Endothelial cell of umbilical vein (primary cell): Measurements from ENCODE around the gene ANKDD1B. TPM values are rescaled to one million over a fixed set of nuclear protein-coding genes. Genes with fewer than 3 reads are reported as not detected.

ENCODE experiments used
- BruUV-seq: library from RNA; stranded (reverse); fragments of 400-500 nt; replicated peaks from 2 replicates; lab custom pipeline; 2021; lab: Mats Ljungman, UMichigan
- CTCF ChIA-PET: fragments of 300-600, 350-600 bp; sonication (Branson Sonifier 250); formaldehyde crosslinking; loops from one replicate; lab custom pipeline; 2021; ENCODE audit warnings: antibody characterized with exemption, inconsistent platforms; lab: Charles Lee
- POLR2A ChIA-PET: fragments of 300-600, 350-600 bp; sonication (Branson Sonifier 250); formaldehyde crosslinking; loops from one replicate; lab custom pipeline; 2021; ENCODE audit warnings: antibody characterized with exemption, inconsistent platforms; lab: Charles Lee
- DNase-seq: peaks from one replicate; pipeline ENCODE4 v3.0.0-alpha.2; 2011; ENCODE audit warnings: low read depth, low spot score
- FAIRE-seq: peaks from 2 replicates; lab custom pipeline; 2011; peaks lifted over from hg19 to GRCh38; lab: Jason Lieb, UNC
- H2AFZ ChIP-seq: 2 replicates; pipeline ENCODE4 v1.6.0; 2012; ENCODE audit warnings: low read depth, low read length, control low read depth, inconsistent platforms
- H3K27ac ChIP-seq: 2 replicates; pipeline ENCODE4 v1.5.1; 2011; ENCODE audit warnings: low read depth, mild to moderate bottlenecking, control low read depth, low read length, moderate library complexity; ENCODE audit not compliant: insufficient read depth
- H3K27me3 ChIP-seq, 2 experiments: 2 replicates each; pipeline versions ENCODE4 v1.6.0 to v1.6.1; 2011; ENCODE audit warnings: low read length in 2 of 2, mixed read lengths in 1 of 2; ENCODE audit not compliant: control insufficient read depth in 2 of 2, insufficient read depth in 2 of 2
- H3K36me3 ChIP-seq, 2 experiments: 2 replicates in 1 of 2; 3 replicates in 1 of 2; pipeline ENCODE4 v1.5.1; 2011; ENCODE audit warnings: low read length in 2 of 2, mild to moderate bottlenecking in 1 of 2, moderate library complexity in 1 of 2; ENCODE audit not compliant: control insufficient read depth in 2 of 2, insufficient read depth in 2 of 2; ENCODE audit errors: extremely low read depth in 1 of 2
- H3K4me1 ChIP-seq: 3 replicates; pipeline ENCODE4 v1.5.1; 2011; ENCODE audit warnings: mild to moderate bottlenecking, low read length; ENCODE audit not compliant: control insufficient read depth, insufficient read depth; ENCODE audit errors: extremely low read depth
- H3K4me2 ChIP-seq: 2 replicates; pipeline ENCODE4 v1.6.1; 2011; ENCODE audit warnings: low read length, control low read depth, mixed read lengths; ENCODE audit not compliant: insufficient read depth
- H3K4me3 ChIP-seq, 3 experiments: fragments of 200-600 bp in 1 of 3; sonication (generic), shearing (Covaris generic) in 1 of 3; replicated peaks in 1 of 3; 2 replicates each; pipeline ENCODE4 v1.5.1; 2011 to 2016; ENCODE audit warnings: control low read depth in 3 of 3, low read length in 3 of 3, mild to moderate bottlenecking in 2 of 3, inconsistent platforms in 1 of 3, low read depth in 1 of 3, moderate library complexity in 1 of 3; ENCODE audit not compliant: insufficient read depth in 1 of 3
- H3K79me2 ChIP-seq: 2 replicates; pipeline ENCODE4 v1.6.0; 2012; ENCODE audit warnings: low read length, inconsistent platforms; ENCODE audit not compliant: control insufficient read depth, insufficient read depth
- H3K9ac ChIP-seq: replicated peaks from 2 replicates; pipeline ENCODE3; 2011; ENCODE audit warnings: low read length, control low read depth; ENCODE audit not compliant: insufficient read depth; ENCODE audit errors: extremely low read depth
- H3K9me1 ChIP-seq: replicated peaks from 3 replicates; pipeline ENCODE4 v1.6.0; 2011; ENCODE audit warnings: mild to moderate bottlenecking, low read length; ENCODE audit not compliant: control insufficient read depth, insufficient read depth; ENCODE audit errors: extremely low read depth
- H3K9me3 ChIP-seq: replicated peaks from 2 replicates; pipeline ENCODE4 v1.5.1; 2012; ENCODE audit warnings: low read length, inconsistent platforms; ENCODE audit not compliant: control insufficient read depth, insufficient read depth
- H4K20me1 ChIP-seq: replicated peaks from 2 replicates; pipeline ENCODE3; 2011; ENCODE audit warnings: mild to moderate bottlenecking, low read length; ENCODE audit not compliant: control insufficient read depth, insufficient read depth; ENCODE audit errors: extremely low read depth
- EZH2 ChIP-seq: IDR thresholded peaks from 2 replicates; pipeline ENCODE4 v1.6.1; 2012; ENCODE audit warnings: borderline replicate concordance, low read depth, mild to moderate bottlenecking, moderate library complexity, low read length, inconsistent platforms; ENCODE audit not compliant: severe bottlenecking
- GATA2 ChIP-seq: IDR thresholded peaks from 2 replicates; pipeline ENCODE4 v1.7.0; 2011; ENCODE audit warnings: low read depth, mild to moderate bottlenecking, moderate library complexity, mixed read lengths, low read length; ENCODE audit not compliant: insufficient read length, insufficient read depth
- JUN ChIP-seq: IDR thresholded peaks from 2 replicates; pipeline ENCODE4 v1.6.1; 2011; ENCODE audit warnings: borderline replicate concordance, low read depth; ENCODE audit not compliant: insufficient read length, insufficient read depth
- POLR2A ChIP-seq: IDR thresholded peaks from 2 replicates; pipeline ENCODE4 v1.6.1; 2012; ENCODE audit warnings: low read depth, mild to moderate bottlenecking, control low read depth, low read length
- POLR2AphosphoS5 ChIP-seq: IDR thresholded peaks from 2 replicates; pipeline ENCODE4 v1.6.1; 2012; ENCODE audit warnings: low read depth, mild to moderate bottlenecking, control low read depth, low read length, moderate library complexity; ENCODE audit not compliant: insufficient read depth
- dilution Hi-C: fragments of 300-500 bp; cut with MboI; formaldehyde crosslinking; loops from one replicate; pipeline ENCODE4 v1.15.0; 2019; ENCODE audit warnings: low sequenced_read_pairs; ENCODE audit not compliant: extremely low pct_ligation_motif_present
- intact Hi-C: fragments of 100-400 bp; cut with micrococcal nuclease; formaldehyde crosslinking; loops from one replicate; pipeline ENCODE4 v1.10.0; 2022
- polyA plus RNA-seq, 4 experiments: library from polyadenylated mRNA; depleted of rRNA in 3 of 4; stranded (reverse) in 3 of 4; unstranded in 1 of 4; fragments of >200 nt; gene quantifications; 2 replicates each; pipeline versions ENCODE4 v1.2.1 to v1.2.3, GENCODE V29; 2011 to 2012; ENCODE audit warnings: missing spikeins in 1 of 4
- total RNA-seq: library from RNA; stranded (reverse); gene quantifications from 2 replicates; pipeline ENCODE4 v1.2.3, GENCODE V29; 2021
- TF ChIP-seq, protein P1 (sequence below), 2 donors: IDR thresholded peaks; 1 replicate in 1 of 2; 2 replicates in 1 of 2; pipeline ENCODE4 v1.5.1; 2011; ENCODE audit warnings: low read length in 2 of 2, mild to moderate bottlenecking in 2 of 2, moderate library complexity in 2 of 2, control low read depth in 1 of 2, inconsistent platforms in 1 of 2, low read depth in 1 of 2; ENCODE audit not compliant: insufficient read depth in 1 of 2; ENCODE audit errors: extremely low read depth in 1 of 2
- TF ChIP-seq, protein P2 (sequence below): IDR thresholded peaks from 2 replicates; pipeline ENCODE4 v1.6.1; 2011; ENCODE audit not compliant: insufficient read depth, insufficient read length

The ANKDD1B gene
- total and polyA plus RNA-seq, 2 donors (not counting 3 experiments of a cell fraction or from before 2014, with no cell fraction given) = 0.15 to 0.71 TPM

DNA sequence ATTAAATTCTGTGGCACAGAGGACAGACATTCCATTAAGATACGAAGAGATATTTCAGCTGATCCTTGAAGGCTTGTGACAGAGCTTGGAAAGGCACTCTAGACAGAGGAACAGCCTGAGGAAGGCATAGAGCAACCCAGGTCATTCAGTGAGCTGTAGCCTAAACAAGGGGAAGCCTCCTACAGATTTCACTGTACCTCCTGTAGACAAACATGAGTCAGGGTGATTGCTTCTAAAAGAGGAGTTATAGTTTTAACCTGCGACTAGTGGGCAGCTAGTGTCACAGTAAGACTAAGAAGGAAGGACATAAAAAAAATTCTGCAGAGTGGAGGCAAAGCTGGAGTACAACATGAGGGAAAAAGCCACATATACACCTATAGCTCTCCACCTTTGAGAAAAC, 43.5 kb upstream of the ANKDD1B start:
- Histone ChIP-seq H3K4me2 (peak overlapping the region; percentile 86), H4K20me1 (no peaks in the 10 kb centered on the region), H3K9ac (peak overlapping the region; percentile 56), H3K36me3 (no peaks in the 10 kb centered on the region), H3K4me3 (peak overlapping the region in 1 of 3 experiments; percentile 35), H3K27me3 (no peaks in the 10 kb centered on the region), H3K4me1 (peaks cover 32% of the 10 kb centered on the region), H3K9me3 (no peaks in the 10 kb centered on the region), H3K27ac (peak overlapping the region; percentile 90), H3K9me1 (no peaks in the 10 kb centered on the region), H3K79me2 (peaks cover 37% of the 10 kb centered on the region), H2AFZ (peak overlapping the region; percentile 23)
- POLR2A ChIA-PET = interaction anchor here (0.8 to 1.0 kb wide), 2 partner anchors 9 to 56 kb away, joined by 3 read pairs; partner anchors contain the start of genes CERT1 and POLK
- BruUV-seq = no TSS peak
- TF ChIP-seq EZH2 (no peak), JUN (no peak), GATA2 (no peak), POLR2A (no peak), POLR2AphosphoS5 (no peak)
- TF ChIP-seq, protein P1, sequence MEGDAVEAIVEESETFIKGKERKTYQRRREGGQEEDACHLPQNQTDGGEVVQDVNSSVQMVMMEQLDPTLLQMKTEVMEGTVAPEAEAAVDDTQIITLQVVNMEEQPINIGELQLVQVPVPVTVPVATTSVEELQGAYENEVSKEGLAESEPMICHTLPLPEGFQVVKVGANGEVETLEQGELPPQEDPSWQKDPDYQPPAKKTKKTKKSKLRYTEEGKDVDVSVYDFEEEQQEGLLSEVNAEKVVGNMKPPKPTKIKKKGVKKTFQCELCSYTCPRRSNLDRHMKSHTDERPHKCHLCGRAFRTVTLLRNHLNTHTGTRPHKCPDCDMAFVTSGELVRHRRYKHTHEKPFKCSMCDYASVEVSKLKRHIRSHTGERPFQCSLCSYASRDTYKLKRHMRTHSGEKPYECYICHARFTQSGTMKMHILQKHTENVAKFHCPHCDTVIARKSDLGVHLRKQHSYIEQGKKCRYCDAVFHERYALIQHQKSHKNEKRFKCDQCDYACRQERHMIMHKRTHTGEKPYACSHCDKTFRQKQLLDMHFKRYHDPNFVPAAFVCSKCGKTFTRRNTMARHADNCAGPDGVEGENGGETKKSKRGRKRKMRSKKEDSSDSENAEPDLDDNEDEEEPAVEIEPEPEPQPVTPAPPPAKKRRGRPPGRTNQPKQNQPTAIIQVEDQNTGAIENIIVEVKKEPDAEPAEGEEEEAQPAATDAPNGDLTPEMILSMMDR (IDR thresholded peaks at IDR 0.05; ENCODE audit: extremely low read depth in 1 of 2, insufficient read depth in 1 of 2, low read depth in 1 of 2, low read length in 2 of 2) = no peak
- TF ChIP-seq, protein P2, sequence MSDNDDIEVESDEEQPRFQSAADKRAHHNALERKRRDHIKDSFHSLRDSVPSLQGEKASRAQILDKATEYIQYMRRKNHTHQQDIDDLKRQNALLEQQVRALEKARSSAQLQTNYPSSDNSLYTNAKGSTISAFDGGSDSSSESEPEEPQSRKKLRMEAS = no peak
- peak; percentile 79 for DNase-seq
- peak; percentile 64 for FAIRE-seq
- CTCF ChIA-PET = interaction anchor here (0.9 to 3.8 kb wide), 6 partner anchors 9 to 231 kb away, joined by 4 to 22 read pairs (median 7); partner anchors contain the start of gene HMGCR
- dilution Hi-C loops (no loop called here), intact Hi-C loops (loop anchor here (1.0 kb wide), 2 partner anchors 8 to 56 kb away; partner anchors contain the start of genes CERT1 and POLK)
